ENCODE results near the gene MAT1A. TPM values are rescaled to one million over a fixed set of nuclear protein-coding genes. Genes with fewer than 3 reads are reported as not detected.

The MAT1A gene
- total and polyA plus RNA-seq, 2 of the 13 experiments (the other 11 are each of a cell fraction or from before 2014, with no cell fraction given): 57.1 to 76.9 TPM

DNA sequence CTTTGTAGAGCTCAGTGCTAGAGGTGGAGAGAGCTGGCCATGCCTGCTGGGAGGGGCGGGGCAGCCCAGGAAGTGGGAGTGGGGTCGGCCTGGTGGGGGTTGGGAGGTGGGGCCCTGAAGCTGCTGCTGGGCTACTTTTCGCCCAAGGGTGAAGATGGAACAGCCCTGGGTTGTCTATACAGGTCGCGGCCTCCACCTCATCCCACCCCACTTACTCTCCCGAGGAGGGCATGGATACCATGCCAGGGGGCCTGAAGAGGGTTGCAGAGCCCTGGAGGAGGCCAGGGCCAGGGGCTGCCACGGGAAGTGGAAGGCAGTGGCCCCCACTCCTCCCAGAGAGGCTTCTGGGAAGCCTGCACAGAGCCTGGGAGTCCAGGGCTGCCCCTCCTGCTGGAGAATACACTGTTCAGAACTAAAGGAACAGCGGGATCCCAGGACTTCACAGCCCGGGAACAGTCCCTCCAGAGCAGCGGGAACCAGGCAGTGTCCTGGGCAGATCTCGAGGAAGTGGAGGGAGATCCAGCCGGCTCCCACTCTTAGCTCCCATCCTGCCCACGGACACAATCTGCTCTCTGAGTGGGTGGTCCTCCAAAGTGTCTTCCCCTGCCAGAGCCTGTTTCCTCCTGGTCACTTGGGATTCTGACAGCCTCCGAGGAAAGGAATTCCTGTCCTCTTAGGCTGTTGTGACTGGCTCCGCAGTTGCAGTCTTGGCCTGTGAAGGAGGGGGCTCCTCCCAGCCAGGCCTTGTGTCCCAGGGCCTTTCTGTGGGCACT is 23.5 kb downstream of the MAT1A start (continued):
- TF ChIP-seq, protein P1, sequence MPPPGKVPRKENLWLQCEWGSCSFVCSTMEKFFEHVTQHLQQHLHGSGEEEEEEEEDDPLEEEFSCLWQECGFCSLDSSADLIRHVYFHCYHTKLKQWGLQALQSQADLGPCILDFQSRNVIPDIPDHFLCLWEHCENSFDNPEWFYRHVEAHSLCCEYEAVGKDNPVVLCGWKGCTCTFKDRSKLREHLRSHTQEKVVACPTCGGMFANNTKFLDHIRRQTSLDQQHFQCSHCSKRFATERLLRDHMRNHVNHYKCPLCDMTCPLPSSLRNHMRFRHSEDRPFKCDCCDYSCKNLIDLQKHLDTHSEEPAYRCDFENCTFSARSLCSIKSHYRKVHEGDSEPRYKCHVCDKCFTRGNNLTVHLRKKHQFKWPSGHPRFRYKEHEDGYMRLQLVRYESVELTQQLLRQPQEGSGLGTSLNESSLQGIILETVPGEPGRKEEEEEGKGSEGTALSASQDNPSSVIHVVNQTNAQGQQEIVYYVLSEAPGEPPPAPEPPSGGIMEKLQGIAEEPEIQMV (CRISPR knock-in tag; IDR thresholded peaks at IDR 0.05; ENCODE audit: low read depth): no peak
- TF ChIP-seq TRIM24 (CRISPR knock-in tag; IDR thresholded peaks at IDR 0.05): no peak
- TF ChIP-seq POLR2A (IDR thresholded peaks at IDR 0.05; ENCODE audit: insufficient read depth in 1 of 2, low read depth in 2 of 2, low read length in 2 of 2): no peak
- TF ChIP-seq HOXA3 (CRISPR knock-in tag; IDR thresholded peaks at IDR 0.05): 0 out of 2 replicates have a peak, but pooled peaks have one; percentile 28
- TF ChIP-seq, protein P2, sequence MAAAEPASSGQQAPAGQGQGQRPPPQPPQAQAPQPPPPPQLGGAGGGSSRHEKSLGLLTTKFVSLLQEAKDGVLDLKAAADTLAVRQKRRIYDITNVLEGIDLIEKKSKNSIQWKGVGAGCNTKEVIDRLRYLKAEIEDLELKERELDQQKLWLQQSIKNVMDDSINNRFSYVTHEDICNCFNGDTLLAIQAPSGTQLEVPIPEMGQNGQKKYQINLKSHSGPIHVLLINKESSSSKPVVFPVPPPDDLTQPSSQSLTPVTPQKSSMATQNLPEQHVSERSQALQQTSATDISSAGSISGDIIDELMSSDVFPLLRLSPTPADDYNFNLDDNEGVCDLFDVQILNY (CRISPR knock-in tag; conservative IDR thresholded peaks at IDR 0.05): no peak
- TF ChIP-seq RXRB (CRISPR knock-in tag; IDR thresholded peaks at IDR 0.05; ENCODE audit: borderline replicate concordance): no peak
- peak; percentile 29; the same call in 1 of the 2 replicates for TF ChIP-seq NRL (CRISPR knock-in tag; IDR thresholded peaks at IDR 0.05; ENCODE audit: borderline replicate concordance)
- TF ChIP-seq ZFY (CRISPR knock-in tag; IDR thresholded peaks at IDR 0.05): 0 out of 2 replicates have a peak, but pooled peaks have one; percentile 6
- TF ChIP-seq ZNF761 (CRISPR knock-in tag; conservative IDR thresholded peaks at IDR 0.05): no peak
- TF ChIP-seq, protein P3, sequence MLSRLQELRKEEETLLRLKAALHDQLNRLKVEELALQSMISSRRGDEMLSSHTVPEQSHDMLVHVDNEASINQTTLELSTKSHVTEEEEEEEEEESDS (CRISPR knock-in tag; IDR thresholded peaks at IDR 0.05; ENCODE audit: borderline replicate concordance): no peak
- no peak for TF ChIP-seq HOXA5 (CRISPR knock-in tag; IDR thresholded peaks at IDR 0.05)
- TF ChIP-seq ZNF432 (CRISPR knock-in tag; IDR thresholded peaks at IDR 0.05; ENCODE audit: borderline replicate concordance): no peak
- TF ChIP-seq ZBTB38 (CRISPR knock-in tag; IDR thresholded peaks at IDR 0.05): peak; percentile 72; the same call in 1 of the 2 replicates
- TF ChIP-seq ZNF768 (CRISPR knock-in tag; IDR thresholded peaks at IDR 0.05): peak; percentile 59; the same call in 1 of the 2 replicates
- TF ChIP-seq ZNF788 (CRISPR knock-in tag; IDR thresholded peaks at IDR 0.05; ENCODE audit: borderline replicate concordance): no peak; the same call in 1 of the 2 replicates
- TF ChIP-seq ZNF180 (CRISPR knock-in tag; IDR thresholded peaks at IDR 0.05; ENCODE audit: borderline replicate concordance, low read depth): no peak
- TF ChIP-seq, protein P4, sequence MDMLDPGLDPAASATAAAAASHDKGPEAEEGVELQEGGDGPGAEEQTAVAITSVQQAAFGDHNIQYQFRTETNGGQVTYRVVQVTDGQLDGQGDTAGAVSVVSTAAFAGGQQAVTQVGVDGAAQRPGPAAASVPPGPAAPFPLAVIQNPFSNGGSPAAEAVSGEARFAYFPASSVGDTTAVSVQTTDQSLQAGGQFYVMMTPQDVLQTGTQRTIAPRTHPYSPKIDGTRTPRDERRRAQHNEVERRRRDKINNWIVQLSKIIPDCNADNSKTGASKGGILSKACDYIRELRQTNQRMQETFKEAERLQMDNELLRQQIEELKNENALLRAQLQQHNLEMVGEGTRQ (IDR thresholded peaks at IDR 0.05; ENCODE audit: low read depth, low read length): no peak
- TF ChIP-seq, protein P4 (CRISPR knock-in tag; IDR thresholded peaks at IDR 0.05; ENCODE audit: borderline replicate concordance): no peak
- TF ChIP-seq, protein P5, sequence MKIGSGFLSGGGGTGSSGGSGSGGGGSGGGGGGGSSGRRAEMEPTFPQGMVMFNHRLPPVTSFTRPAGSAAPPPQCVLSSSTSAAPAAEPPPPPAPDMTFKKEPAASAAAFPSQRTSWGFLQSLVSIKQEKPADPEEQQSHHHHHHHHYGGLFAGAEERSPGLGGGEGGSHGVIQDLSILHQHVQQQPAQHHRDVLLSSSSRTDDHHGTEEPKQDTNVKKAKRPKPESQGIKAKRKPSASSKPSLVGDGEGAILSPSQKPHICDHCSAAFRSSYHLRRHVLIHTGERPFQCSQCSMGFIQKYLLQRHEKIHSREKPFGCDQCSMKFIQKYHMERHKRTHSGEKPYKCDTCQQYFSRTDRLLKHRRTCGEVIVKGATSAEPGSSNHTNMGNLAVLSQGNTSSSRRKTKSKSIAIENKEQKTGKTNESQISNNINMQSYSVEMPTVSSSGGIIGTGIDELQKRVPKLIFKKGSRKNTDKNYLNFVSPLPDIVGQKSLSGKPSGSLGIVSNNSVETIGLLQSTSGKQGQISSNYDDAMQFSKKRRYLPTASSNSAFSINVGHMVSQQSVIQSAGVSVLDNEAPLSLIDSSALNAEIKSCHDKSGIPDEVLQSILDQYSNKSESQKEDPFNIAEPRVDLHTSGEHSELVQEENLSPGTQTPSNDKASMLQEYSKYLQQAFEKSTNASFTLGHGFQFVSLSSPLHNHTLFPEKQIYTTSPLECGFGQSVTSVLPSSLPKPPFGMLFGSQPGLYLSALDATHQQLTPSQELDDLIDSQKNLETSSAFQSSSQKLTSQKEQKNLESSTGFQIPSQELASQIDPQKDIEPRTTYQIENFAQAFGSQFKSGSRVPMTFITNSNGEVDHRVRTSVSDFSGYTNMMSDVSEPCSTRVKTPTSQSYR (CRISPR knock-in tag; IDR thresholded peaks at IDR 0.05; ENCODE audit: borderline replicate concordance): peak; percentile 42; the same call in 1 of the 2 replicates
- TF ChIP-seq RBAK (CRISPR knock-in tag; IDR thresholded peaks at IDR 0.05): no peak

Measured in HepG2 (cell line).